GM19023 (cell line): ENCODE measurements around the gene DYRK1A.

Experiments
- ATAC-seq: cut with Tn5 transposase; IDR thresholded peaks from one replicate; pipeline ENCODE4 v1.9.1; 2021; ENCODE audit warnings: mild to moderate bottlenecking, moderate library complexity; ENCODE audit not compliant: unreplicated experiment

The DYRK1A gene

DNA sequence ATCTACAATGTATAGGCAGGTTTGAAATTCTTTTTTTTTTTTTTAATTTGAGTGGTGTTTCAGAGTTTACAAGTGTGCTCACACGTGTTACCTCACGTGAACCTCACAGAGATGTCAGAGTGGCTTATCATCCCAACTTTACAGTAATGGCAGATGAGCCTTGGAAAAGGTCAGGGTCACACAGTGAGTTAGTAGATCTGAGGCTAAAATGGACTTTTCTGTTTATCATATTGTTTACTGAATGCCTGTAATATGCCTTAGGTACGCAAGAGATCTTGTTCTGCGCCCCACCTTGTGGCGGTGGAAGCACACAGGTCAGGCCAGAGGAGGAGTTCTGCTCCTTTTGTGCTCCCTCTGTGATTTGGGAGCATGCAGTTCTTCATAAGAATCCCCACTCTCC is 80.0 kb downstream of the DYRK1A start:
- no peak for ATAC-seq

GRCh38 chr21:37447288-37447936 is 80.8 kb downstream of the DYRK1A start:
- no peak for ATAC-seq

GRCh38 chr21:37449302-37449937 is 82.8 kb downstream of the DYRK1A start:
- ATAC-seq, result no peak

DNA sequence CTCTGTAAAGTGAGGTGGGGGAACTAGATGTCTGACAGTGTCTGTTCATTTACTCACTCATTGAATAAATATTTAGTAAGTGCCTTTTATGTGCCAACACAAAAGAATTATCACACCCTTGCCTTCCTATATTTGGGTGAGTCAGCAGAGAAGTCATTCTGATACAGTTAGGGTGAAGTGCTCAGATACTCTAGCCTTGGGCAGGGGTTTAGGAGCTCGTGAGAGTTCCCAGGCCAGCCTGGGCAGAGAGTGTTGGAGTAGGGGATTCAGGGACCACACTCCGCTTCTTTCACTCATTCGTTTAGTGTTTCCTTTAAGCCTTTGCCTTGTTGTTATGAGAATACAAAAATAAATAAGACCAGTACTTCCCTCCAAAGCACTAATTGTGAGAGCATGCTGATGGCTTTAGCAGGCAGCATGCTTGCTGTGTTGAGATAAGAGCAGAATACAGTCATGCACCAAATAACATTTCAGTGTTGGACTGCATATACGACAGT is 83.9 kb downstream of the DYRK1A start:
- no peak for ATAC-seq

DNA sequence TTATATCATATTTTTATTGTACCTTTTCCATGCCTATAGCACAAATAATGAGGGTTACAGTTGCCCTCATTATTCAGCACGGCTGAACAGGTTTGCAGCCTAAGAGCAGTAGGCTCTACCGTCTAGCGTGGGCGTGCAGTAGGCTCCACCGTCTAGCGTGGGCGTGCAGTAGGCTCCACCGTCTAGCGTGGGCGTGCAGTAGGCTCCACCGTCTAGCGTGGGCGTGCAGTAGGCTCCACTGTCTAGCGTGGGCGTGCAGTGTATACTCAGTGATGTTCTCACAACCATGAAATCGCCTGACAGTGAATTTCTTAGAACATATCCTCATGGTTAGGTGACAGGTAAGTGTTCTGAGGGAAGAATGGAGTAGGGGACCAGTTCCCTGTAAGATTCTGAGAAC is 84.9 kb downstream of the DYRK1A start:
- no peak for ATAC-seq

DNA sequence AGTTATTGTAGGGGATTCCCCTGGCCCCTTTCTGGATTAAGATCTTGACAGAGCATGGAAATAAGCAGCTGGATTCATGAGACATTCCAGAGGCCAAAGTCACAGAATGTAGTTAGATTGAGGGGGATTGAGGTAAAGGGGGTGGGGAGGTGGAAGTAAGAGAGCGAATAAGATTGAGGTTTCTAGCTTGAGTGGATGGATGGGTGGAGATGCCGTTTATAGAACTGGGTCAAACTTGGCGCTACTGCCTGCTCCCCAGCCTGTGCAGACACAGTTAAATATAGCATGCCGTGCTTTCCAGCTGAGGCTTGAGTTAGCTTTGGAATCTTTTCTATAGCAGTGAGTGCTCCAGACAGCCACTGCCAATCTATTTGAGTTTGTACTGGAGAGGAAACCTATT is 85.7 kb downstream of the DYRK1A start:
- ATAC-seq, result no peak

- no peak for ATAC-seq
Measured at GRCh38 chr21:37453350-37453749, 86.8 kb downstream of the DYRK1A start.

DNA sequence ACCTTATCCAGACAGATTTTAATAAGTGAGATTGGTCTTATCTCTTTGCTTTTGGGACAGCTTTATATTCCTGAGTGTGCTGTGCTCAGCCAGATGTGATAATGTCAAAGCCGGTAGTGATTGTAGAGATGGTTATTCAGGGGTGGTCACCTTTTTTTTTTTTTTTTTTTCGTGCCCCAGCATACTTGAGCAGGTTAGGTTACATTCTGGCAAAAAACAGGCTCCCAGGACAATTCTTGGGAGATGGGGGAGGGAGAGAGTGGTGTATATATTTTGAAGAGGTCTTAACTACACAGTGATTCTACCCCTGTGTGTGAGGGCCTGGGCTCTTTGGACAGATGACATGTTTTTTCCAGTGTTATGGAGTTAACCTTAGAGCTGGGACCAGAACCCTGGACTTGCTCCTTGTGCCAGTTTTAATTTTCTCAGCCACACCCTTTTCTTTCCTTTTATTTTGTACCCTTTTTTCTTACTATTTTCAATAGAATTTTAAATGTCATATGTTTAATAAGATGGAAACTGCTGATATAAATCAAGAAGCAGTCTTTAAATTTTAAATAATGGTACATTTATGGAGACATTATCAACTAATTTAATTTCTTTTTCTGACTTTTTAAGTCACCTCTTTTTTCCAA is 88.4 kb downstream of the DYRK1A start:
- no peak for ATAC-seq

- ATAC-seq, result no peak
Measured at GRCh38 chr21:37455504-37455911, 88.9 kb downstream of the DYRK1A start.

DNA sequence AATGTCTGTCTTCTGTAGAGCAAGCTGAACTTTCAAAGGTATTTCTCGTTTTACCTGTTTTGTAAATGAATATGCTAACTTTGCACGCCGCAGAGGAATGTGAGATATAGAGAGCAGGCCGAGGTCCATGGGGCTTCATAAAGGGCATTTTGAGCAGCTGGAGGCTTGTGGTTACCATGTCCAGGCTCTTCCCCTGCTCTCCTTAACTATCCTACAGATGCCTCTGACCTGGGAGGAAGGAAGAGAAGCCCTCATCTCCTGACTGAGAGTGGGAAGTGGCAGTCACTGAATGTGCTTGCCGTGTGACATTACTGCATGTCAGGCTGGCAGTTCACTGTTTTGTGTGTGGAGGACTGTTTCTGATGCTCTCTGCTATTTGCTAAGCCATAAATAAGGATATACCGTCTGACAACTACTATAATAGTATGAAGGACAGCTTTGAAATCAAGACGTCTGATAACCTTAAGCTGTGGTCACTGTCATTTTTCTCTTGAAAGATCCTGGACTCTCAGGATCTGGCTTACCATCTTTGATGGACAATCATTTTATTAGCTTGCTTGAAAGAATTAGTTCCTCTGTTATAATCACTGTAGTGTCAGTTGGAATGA is 92.2 kb downstream of the DYRK1A start:
- no peak for ATAC-seq

DNA sequence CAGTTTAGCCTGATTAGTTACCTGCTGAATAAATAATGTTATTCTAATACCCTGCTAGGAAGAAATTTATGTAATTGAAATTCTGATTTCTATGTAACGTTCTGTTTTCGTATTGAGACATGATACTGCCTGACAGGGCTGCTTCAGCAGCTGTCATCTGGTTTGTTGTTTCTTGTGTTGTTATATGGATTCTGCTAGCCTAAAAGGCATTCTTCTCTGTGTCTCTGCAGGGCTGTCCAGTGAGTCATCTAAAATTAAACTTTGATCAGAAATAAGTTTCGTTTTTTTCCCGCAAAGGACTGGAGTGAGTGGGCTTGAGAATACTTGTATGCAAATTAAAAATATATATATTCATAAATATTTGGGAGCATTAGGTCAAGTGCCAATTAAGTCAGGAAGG is 93.0 kb downstream of the DYRK1A start:
- ATAC-seq, result no peak

DNA sequence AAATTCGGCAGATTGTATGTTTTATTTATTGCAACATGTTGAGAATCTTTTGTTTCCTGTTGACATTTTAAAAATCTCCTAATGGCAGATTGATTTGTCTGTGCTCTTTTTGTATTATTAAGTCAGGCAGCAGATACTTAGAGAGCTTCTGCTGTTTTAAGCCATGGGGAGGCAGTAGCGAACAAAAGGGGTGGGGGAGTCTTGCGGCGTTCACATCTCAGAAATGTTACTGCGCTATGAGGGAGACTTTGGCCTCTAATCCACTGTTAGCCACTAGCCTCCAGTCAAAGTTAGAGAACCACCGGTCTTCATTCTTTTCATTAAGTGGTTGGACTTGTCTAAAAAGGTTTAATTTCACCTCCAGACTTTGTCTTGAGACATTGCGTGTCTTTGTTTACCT is 93.6 kb downstream of the DYRK1A start:
- ATAC-seq, result no peak

- no peak for ATAC-seq
Measured at GRCh38 chr21:37461479-37461878, 94.9 kb downstream of the DYRK1A start.

- no peak for ATAC-seq
Measured at GRCh38 chr21:37462087-37462861, 95.7 kb downstream of the DYRK1A start.

- no peak for ATAC-seq
Measured at GRCh38 chr21:37463083-37463801, 96.7 kb downstream of the DYRK1A start.

DNA sequence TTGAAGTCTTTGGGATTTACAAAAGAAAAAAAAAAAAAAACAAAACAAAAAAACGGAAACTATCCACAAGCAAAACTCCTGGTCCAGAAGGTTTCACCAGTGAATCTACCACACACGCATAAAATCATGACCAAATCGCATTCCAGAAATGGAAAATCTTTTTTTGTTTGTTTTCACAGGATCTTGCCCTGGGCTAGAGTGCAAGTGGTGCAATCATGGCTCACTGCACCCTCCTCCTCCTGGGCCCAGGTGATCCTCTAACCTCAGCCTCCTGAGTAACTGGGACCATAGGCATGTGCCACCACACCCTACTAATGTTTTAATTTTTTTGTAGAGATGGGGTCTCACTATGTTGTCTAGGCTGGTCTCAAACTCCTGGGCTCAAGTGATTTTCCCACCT is 100.5 kb downstream of the DYRK1A start:
- ATAC-seq, result no peak

GRCh38 chr21:37468909-37469308 is 102.3 kb downstream of the DYRK1A start:
- no peak for ATAC-seq

DNA sequence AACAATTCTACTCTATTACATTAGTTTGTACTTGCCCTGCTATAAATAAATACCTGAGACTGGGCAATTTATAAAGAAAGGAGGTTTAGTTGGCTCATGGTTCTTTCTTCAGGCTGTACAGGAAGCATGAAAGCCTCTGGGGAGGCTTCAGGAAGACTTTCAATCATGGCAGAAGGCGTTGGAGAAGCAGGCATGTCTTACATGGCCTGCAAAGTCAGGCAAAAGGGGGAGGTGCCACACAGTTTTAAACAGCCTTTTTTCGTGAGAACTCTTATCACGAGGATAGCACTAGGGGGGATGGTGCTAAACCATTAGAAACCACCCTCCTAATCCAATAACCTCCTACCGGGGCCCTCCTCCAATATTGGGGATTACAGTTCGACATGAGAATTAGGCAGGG is 102.9 kb downstream of the DYRK1A start:
- no peak for ATAC-seq

DNA sequence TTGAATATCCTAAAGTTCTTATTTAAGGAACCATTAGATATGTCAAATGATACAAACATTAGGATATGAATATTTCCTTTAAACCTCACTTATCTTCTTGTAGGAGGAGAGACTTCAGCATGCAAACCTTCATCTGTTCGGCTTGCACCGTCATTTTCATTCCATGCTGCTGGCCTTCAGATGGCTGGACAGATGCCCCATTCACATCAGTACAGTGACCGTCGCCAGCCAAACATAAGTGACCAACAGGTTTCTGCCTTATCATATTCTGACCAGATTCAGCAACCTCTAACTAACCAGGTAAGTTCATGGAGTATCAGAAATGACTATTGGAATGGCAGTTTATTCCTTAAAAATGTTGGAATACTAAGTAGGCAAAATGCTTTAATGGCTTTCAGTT is 106.0 kb downstream of the DYRK1A start:
- no peak for ATAC-seq

DNA sequence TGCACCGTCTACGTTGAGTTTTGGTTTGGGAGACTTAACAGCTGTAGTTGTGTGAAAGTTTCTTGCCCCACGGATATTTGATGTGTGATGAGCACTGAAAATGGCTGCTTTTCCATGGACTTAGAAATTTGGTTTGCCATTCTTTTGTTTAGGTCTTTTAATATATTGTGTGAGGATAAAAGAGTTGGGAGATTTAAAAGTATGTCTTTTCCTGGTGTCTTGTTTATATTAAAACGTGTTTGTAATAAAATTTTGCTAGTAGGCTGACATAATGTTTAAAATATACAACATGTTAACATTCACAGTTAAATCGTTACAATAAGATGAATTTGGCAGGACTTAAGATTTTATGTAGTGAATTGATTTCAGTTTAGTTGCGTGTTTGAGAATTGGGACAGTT is 106.9 kb downstream of the DYRK1A start:
- ATAC-seq, result no peak
